ENCODE measurements around the gene ST3GAL4.

DNA sequence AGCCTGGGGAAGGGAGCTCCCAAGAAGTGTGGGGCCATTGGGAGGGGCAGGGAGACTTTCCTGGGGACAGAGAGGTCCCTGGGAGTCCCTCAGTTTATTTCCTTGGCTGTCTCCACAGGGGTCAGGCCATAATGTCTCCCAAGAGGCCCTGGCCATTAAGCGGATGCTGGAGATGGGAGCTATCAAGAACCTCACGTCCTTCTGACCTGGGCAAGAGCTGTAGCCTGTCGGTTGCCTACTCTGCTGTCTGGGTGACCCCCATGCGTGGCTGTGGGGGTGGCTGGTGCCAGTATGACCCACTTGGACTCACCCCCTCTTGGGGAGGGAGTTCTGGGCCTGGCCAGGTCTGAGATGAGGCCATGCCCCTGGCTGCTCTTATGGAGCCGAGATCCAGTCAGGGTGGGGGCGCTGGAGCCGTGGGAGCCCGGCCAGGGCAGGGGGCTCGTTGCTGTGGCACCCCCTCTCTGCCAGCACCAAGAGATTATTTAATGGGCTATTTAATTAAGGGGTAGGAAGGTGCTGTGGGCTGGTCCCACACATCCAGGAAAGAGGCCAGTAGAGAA lies 58.4 kb downstream of the ST3GAL4 start:
- no peak for TF ChIP-seq SIN3A (IDR thresholded peaks at IDR 0.05; ENCODE audit: borderline replicate concordance, insufficient read depth, low read length)
- TF ChIP-seq, protein P1, sequence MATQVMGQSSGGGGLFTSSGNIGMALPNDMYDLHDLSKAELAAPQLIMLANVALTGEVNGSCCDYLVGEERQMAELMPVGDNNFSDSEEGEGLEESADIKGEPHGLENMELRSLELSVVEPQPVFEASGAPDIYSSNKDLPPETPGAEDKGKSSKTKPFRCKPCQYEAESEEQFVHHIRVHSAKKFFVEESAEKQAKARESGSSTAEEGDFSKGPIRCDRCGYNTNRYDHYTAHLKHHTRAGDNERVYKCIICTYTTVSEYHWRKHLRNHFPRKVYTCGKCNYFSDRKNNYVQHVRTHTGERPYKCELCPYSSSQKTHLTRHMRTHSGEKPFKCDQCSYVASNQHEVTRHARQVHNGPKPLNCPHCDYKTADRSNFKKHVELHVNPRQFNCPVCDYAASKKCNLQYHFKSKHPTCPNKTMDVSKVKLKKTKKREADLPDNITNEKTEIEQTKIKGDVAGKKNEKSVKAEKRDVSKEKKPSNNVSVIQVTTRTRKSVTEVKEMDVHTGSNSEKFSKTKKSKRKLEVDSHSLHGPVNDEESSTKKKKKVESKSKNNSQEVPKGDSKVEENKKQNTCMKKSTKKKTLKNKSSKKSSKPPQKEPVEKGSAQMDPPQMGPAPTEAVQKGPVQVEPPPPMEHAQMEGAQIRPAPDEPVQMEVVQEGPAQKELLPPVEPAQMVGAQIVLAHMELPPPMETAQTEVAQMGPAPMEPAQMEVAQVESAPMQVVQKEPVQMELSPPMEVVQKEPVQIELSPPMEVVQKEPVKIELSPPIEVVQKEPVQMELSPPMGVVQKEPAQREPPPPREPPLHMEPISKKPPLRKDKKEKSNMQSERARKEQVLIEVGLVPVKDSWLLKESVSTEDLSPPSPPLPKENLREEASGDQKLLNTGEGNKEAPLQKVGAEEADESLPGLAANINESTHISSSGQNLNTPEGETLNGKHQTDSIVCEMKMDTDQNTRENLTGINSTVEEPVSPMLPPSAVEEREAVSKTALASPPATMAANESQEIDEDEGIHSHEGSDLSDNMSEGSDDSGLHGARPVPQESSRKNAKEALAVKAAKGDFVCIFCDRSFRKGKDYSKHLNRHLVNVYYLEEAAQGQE (IDR thresholded peaks at IDR 0.05; ENCODE audit: insufficient read depth in 1 of 2, low read depth in 2 of 2, low read length in 2 of 2): no peak

All from PFSK-1 (cell line).